ENCODE results near the gene NCOA5.

GRCh38 chr20:46023999-46024398, 65.8 kb downstream of the NCOA5 start:
- TF ChIP-seq CTCF (conservative IDR thresholded peaks at IDR 0.05; ENCODE audit: low read depth in 2 of 2) = no peak
- no peak for TF ChIP-seq POLR2AphosphoS5 (IDR thresholded peaks at IDR 0.05; ENCODE audit: low read depth)
- no peak for TF ChIP-seq ZNF114 (CRISPR knock-in tag; IDR thresholded peaks at IDR 0.05)
- no peak for TF ChIP-seq EZH2phosphoT487 (IDR thresholded peaks at IDR 0.05; ENCODE audit: unreplicated experiment)
- TF ChIP-seq ZNF331 (CRISPR knock-in tag; IDR thresholded peaks at IDR 0.05; ENCODE audit: low read depth) = no peak
- no peak for TF ChIP-seq REST (IDR thresholded peaks at IDR 0.05; ENCODE audit: unreplicated experiment)
- no peak for TF ChIP-seq EZH2 (IDR thresholded peaks at IDR 0.05; ENCODE audit: low read depth, unreplicated experiment)
- TF ChIP-seq CREB1 (CRISPR knock-in tag; IDR thresholded peaks at IDR 0.05; ENCODE audit: low read depth) = no peak
- no peak for TF ChIP-seq ETS1 (IDR thresholded peaks at IDR 0.05)
